Breast epithelium (tissue), 4 donors: Measurements from ENCODE around the gene ARID1B. TPM values are rescaled to one million over a fixed set of nuclear protein-coding genes. Genes with fewer than 3 reads are reported as not detected.

ENCODE experiments used
- DNase-seq, 2 donors: peaks; one replicate each; pipeline ENCODE4 v3.0.0-alpha.2; 2019; ENCODE audit warnings: low spot score in 2 of 2
- H3K27ac ChIP-seq, 2 donors: fragments of 200-600 bp; sonication (generic) in 1 of 2; one replicate each; pipeline ENCODE4 v1.5.1; 2016 to 2019; ENCODE audit warnings: mild to moderate bottlenecking in 1 of 2
- H3K27me3 ChIP-seq, 2 donors: fragments of 200-600 bp; sonication (generic) in 1 of 2; one replicate each; pipeline versions ENCODE4 v1.5.1 to v1.6.0; 2017 to 2019; ENCODE audit warnings: control low read depth in 1 of 2, mild to moderate bottlenecking in 1 of 2
- H3K36me3 ChIP-seq: fragments of 200-600 bp; one replicate; pipeline ENCODE4 v1.5.1; 2019
- H3K4me1 ChIP-seq, 2 donors: fragments of 200-600 bp; sonication (generic); one replicate each; pipeline ENCODE4 v1.5.1; 2016 to 2019; ENCODE audit warnings: control low read depth in 1 of 2
- H3K4me3 ChIP-seq, 3 donors: fragments of 200-600 bp; sonication (generic); 1 replicate in 2 of 3; 2 replicates in 1 of 3; pipeline ENCODE4 v1.5.1; 2016 to 2019; ENCODE audit warnings: mild to moderate bottlenecking in 3 of 3, moderate library complexity in 2 of 3
- H3K9me3 ChIP-seq, 2 donors: fragments of 200-600 bp; sonication (generic) in 1 of 2; one replicate each; pipeline ENCODE4 v1.5.1; 2016 to 2019; ENCODE audit warnings: control low read depth in 1 of 2
- POLR2A ChIP-seq: fragments of 450-650 bp; IDR thresholded peaks from one replicate; pipeline ENCODE4 v1.6.1; 2016; ENCODE audit warnings: antibody characterized with exemption, mild to moderate bottlenecking, moderate library complexity
- POLR2AphosphoS5 ChIP-seq, 3 donors: sonication (generic); formaldehyde crosslinking; IDR thresholded peaks; one replicate each; pipeline ENCODE4 v1.6.1; 2017; ENCODE audit warnings: antibody characterized with exemption in 3 of 3
- intact Hi-C: fragments of 100-400 bp; cut with DNase I; formaldehyde crosslinking; loops from one replicate; pipeline ENCODE4 v1.15.1; 2023; ENCODE audit warnings: low total_unique reads
- total RNA-seq, 3 donors: library from RNA; depleted of rRNA; stranded (reverse); fragments of >200 nt; gene quantifications; one replicate each; pipeline ENCODE4 v1.1.0, GENCODE V29; 2016
- TF ChIP-seq, protein P1 (sequence below), 3 donors: fragments of 450-650 bp; IDR thresholded peaks; one replicate each; pipeline ENCODE4 v1.5.1; 2016 to 2017; ENCODE audit warnings: antibody characterized with exemption in 3 of 3, mild to moderate bottlenecking in 3 of 3, moderate library complexity in 3 of 3

The ARID1B gene
- total RNA-seq, 3 donors from 2014 or later: 99.9 to 205 (median 131) TPM

DNA sequence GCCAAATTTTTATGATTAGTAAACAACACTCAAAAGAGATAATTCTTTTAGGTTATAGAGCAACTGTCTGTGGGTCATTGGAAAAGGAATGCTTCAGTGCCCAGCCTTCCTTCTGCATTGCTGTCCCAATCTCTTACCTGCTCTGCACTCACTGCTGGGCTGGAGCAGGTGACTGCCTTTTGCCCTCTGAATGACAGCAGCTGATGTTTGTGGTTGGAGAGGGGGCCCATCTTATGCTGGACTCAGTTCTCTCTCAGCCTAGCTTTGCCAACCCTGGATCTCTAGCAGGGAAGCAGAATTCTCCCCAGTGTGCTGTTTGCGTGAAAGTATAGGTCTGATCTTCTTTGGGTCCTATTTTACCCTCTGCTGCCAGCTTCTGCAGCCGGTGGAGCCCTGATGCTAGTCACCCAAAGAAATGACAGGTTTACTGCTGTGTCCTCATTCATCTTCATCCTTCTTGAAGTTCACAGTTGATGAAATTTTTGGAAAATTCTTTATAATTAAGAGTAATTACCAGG is 193.5 kb downstream of the ARID1B start:
- intact Hi-C loops: no loop called here
- DNase-seq: no peak
- H3K4me3 ChIP-seq: no peak overlapping the region
- no peaks in the 10 kb centered on the region for H3K4me1 ChIP-seq
- no peak for TF ChIP-seq POLR2AphosphoS5 (IDR thresholded peaks at IDR 0.05)
- TF ChIP-seq, protein P1, sequence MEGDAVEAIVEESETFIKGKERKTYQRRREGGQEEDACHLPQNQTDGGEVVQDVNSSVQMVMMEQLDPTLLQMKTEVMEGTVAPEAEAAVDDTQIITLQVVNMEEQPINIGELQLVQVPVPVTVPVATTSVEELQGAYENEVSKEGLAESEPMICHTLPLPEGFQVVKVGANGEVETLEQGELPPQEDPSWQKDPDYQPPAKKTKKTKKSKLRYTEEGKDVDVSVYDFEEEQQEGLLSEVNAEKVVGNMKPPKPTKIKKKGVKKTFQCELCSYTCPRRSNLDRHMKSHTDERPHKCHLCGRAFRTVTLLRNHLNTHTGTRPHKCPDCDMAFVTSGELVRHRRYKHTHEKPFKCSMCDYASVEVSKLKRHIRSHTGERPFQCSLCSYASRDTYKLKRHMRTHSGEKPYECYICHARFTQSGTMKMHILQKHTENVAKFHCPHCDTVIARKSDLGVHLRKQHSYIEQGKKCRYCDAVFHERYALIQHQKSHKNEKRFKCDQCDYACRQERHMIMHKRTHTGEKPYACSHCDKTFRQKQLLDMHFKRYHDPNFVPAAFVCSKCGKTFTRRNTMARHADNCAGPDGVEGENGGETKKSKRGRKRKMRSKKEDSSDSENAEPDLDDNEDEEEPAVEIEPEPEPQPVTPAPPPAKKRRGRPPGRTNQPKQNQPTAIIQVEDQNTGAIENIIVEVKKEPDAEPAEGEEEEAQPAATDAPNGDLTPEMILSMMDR (IDR thresholded peaks at IDR 0.05): no peak
- TF ChIP-seq POLR2A: no peak
- H3K27ac ChIP-seq: no peak overlapping the region
- H3K9me3 ChIP-seq: no peaks in the 10 kb centered on the region
- no peaks in the 10 kb centered on the region for H3K27me3 ChIP-seq
- no peaks in the 10 kb centered on the region for H3K36me3 ChIP-seq

DNA sequence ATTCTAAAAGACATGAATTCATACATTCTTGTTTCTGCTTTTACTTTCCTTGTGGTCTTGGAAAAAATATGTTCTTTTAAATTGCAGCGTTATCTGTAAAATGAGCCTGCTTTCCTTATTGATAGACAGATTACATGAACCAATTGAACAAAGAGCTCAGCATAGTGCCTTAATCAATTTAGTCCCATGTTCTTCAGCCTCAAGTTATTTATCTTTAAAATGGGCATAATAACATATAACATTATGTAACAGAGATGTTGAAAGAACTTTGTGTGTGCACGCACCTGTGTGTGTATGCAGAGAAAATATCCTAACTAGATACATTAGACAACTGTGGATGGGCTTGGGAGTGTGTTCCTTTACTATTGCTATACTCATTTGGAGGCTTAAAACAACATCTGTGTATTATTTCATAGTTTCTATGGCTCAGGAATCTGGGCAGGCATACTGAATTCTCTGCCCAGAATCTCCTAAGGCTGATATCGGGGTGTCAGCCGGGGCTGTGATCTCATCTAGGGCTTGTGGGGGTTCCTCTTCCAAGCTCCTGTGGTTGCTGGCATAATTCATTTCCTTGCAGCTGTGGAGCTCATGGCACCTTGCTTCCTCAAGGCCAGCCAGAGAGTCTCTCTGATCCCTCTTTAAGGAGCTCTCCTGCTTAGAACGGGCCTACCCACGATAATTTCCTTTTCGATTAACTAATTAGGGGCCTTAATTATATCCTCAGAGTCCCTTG is 194.1 kb downstream of the ARID1B start:
- H3K4me1 ChIP-seq: no peaks in the 10 kb centered on the region
- intact Hi-C loops: no loop called here
- H3K9me3 ChIP-seq: no peaks in the 10 kb centered on the region

GRCh38 chr6:156972145-156972544 is 195.0 kb downstream of the ARID1B start:
- no peak for TF ChIP-seq POLR2AphosphoS5 (IDR thresholded peaks at IDR 0.05)
- no peak for TF ChIP-seq POLR2A
- TF ChIP-seq, protein P1 (IDR thresholded peaks at IDR 0.05): no peak
- intact Hi-C loops: no loop called here
- no peaks in the 10 kb centered on the region for H3K27me3 ChIP-seq
- DNase-seq: no peak
- no peak overlapping the region for H3K27ac ChIP-seq
- H3K9me3 ChIP-seq: no peaks in the 10 kb centered on the region
- H3K36me3 ChIP-seq: no peaks in the 10 kb centered on the region
- no peak overlapping the region for H3K4me3 ChIP-seq
- H3K4me1 ChIP-seq: no peaks in the 10 kb centered on the region

More for the DNA sequence above, 194.1 kb downstream of the ARID1B start:
- Histone ChIP-seq H3K27me3 (no peaks in the 10 kb centered on the region), H3K36me3 (no peaks in the 10 kb centered on the region), H3K27ac (no peak overlapping the region), H3K4me3 (no peak overlapping the region)
- DNase-seq: no peak
- TF ChIP-seq POLR2A: no peak
- no peak for TF ChIP-seq POLR2AphosphoS5 (IDR thresholded peaks at IDR 0.05)
- TF ChIP-seq, protein P1 (IDR thresholded peaks at IDR 0.05): no peak

DNA sequence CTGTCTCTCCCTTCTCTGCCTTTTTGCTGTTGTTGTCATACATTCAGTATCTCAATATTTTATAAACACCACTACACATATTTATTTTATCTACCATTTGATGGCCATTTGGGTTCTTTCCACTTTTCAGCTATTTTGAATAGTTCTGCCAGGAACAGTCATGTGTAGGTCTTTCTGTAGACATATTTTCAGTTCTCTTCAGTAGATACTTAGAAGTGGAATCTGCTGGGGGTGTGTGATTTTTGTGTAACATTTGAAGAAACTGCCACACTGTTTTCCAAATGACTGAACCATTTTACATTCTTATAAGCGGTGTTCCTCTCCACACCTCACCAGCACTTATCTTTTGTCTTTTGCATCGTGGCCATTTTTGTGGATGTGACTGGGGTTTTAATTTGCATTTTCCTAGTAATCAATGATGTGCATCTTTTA is 197.7 kb downstream of the ARID1B start:
- intact Hi-C loops: no loop called here
- Histone ChIP-seq H3K36me3 (no peaks in the 10 kb centered on the region), H3K9me3 (no peaks in the 10 kb centered on the region), H3K4me3 (no peak overlapping the region), H3K27me3 (no peaks in the 10 kb centered on the region), H3K27ac (no peak overlapping the region), H3K4me1 (no peaks in the 10 kb centered on the region)
- TF ChIP-seq POLR2A (no peak), POLR2AphosphoS5 (IDR thresholded peaks at IDR 0.05) (no peak)
- TF ChIP-seq, protein P1 (IDR thresholded peaks at IDR 0.05): no peak
- DNase-seq: no peak

GRCh38 chr6:156975414-156975813 is 198.2 kb downstream of the ARID1B start:
- no peak overlapping the region for H3K27ac ChIP-seq
- no peaks in the 10 kb centered on the region for H3K27me3 ChIP-seq
- no peaks in the 10 kb centered on the region for H3K9me3 ChIP-seq
- TF ChIP-seq, protein P1 (IDR thresholded peaks at IDR 0.05): no peak
- no peak for TF ChIP-seq POLR2AphosphoS5 (IDR thresholded peaks at IDR 0.05)
- TF ChIP-seq POLR2A: no peak
- DNase-seq: no peak
- H3K4me3 ChIP-seq: no peak overlapping the region
- intact Hi-C loops: no loop called here
- H3K4me1 ChIP-seq: no peaks in the 10 kb centered on the region
- no peaks in the 10 kb centered on the region for H3K36me3 ChIP-seq
